MV-4-11 (cell line): ENCODE data around the gene CHMP2A.
"Not testable (repeated sequence)": the region's sequence is repeated elsewhere in the genome, so short reads cannot be mapped to it uniquely, and the experiment has no call there.

Experiments used
- DNase-seq: peaks from one replicate; lab custom pipeline; 2025; lab: John Stamatoyannopoulos, UW

CHMP2A gene

GRCh38 chr19:58555369-58555885 is 522 bp upstream of the CHMP2A start:
- no peak for DNase-seq

- no peak for DNase-seq
Measured at GRCh38 chr19:58553799-58554493, 959 bp downstream of the CHMP2A start.

GRCh38 chr19:58552655-58553054 is 2.2 kb downstream of the CHMP2A start:
- DNase-seq: no peak

- DNase-seq: no peak
Measured at GRCh38 chr19:58551577-58552471, 3.1 kb downstream of the CHMP2A start.

- DNase-seq: no peak
Measured at GRCh38 chr19:58551123-58551497, 3.8 kb downstream of the CHMP2A start.

- no peak for DNase-seq
Measured at GRCh38 chr19:58550362-58551122, 4.4 kb downstream of the CHMP2A start.

GRCh38 chr19:58549664-58550361 is 5.1 kb downstream of the CHMP2A start:
- DNase-seq: no peak

GRCh38 chr19:58548859-58549663 is 5.8 kb downstream of the CHMP2A start:
- DNase-seq: no peak

- DNase-seq: no peak
Measured at GRCh38 chr19:58547323-58548312, 7.3 kb downstream of the CHMP2A start.

GRCh38 chr19:58546019-58546530 is 8.8 kb downstream of the CHMP2A start:
- DNase-seq: no peak

- DNase-seq: no peak
Measured at GRCh38 chr19:58545286-58546018, 9.5 kb downstream of the CHMP2A start.

GRCh38 chr19:58544591-58545285 is 10.2 kb downstream of the CHMP2A start:
- DNase-seq: no peak

GRCh38 chr19:58543826-58544590 is 10.9 kb downstream of the CHMP2A start, which contains the start of gene TRIM28:
Gene TRIM28 (plus strand): TSS chr19:58544064. CDS start chr19:58544758, 694 bp downstream.
- DNase-seq: no peak

GRCh38 chr19:58542641-58543372 is 12.1 kb downstream of the CHMP2A start:
- DNase-seq: not testable (repeated sequence)

GRCh38 chr19:58539169-58539559 is 15.7 kb downstream of the CHMP2A start:
- DNase-seq: not testable (repeated sequence)
